SK-N-SH (cell line): ENCODE measurements around the gene CLDN9. TPM values are rescaled to one million over a fixed set of nuclear protein-coding genes. Genes with fewer than 3 reads are reported as not detected.
A peak's percentile ranks its signal among the peaks of the same experiment; 100 is the strongest.

Experiments
- CTCF ChIA-PET: fragments of 300-600, 350-600 bp; formaldehyde crosslinking; extraction: SDS; loops from one replicate; lab custom pipeline; 2021; lab: Yijun Ruan, JAX
- POLR2A ChIA-PET: fragments of 350-600 bp; sonication (Branson Sonifier 250); formaldehyde crosslinking; extraction: SDS; loops from one replicate; lab custom pipeline; 2020; ENCODE audit warnings: antibody characterized with exemption, inconsistent platforms; lab: Yijun Ruan, JAX
- DNase-seq: peaks from one replicate; pipeline ENCODE4 v3.0.0; 2012
- H2AFZ ChIP-seq: fragments of 200-600 bp; sonication (generic); 2 replicates; pipeline ENCODE4 v1.8.1; 2016; ENCODE audit warnings: antibody characterized with exemption, mild to moderate bottlenecking, low read depth
- H3F3A ChIP-seq: fragments of 200-600 bp; sonication (generic); replicated peaks from 2 replicates; pipeline ENCODE3; 2016; ENCODE audit warnings: antibody characterized with exemption, mild to moderate bottlenecking; ENCODE audit not compliant: insufficient read depth
- H3K27ac ChIP-seq, 2 experiments: fragments of 200-500 bp in 1 of 2; fragments of 200-600 bp in 1 of 2; sonication (Bioruptor generic) in 1 of 2; sonication (generic), shearing (Covaris generic) in 1 of 2; 2 replicates each; pipeline versions ENCODE4 v1.5.1 to v1.6.1; 2014 to 2016; ENCODE audit warnings: low read depth in 2 of 2, inconsistent platforms in 1 of 2, low read length in 1 of 2, mild to moderate bottlenecking in 1 of 2, mixed read lengths in 1 of 2
- H3K27me3 ChIP-seq: fragments of 200-600 bp; sonication (generic), shearing (Covaris generic); 2 replicates; pipeline ENCODE4 v1.6.1; 2016; ENCODE audit warnings: mixed run types; ENCODE audit not compliant: insufficient read depth
- H3K36me3 ChIP-seq, 2 experiments: fragments of 200-500 bp in 1 of 2; fragments of 200-600 bp in 1 of 2; sonication (Bioruptor generic) in 1 of 2; sonication (generic) in 1 of 2; replicated peaks in 1 of 2; 2 replicates each; pipeline versions ENCODE3 to v1.5.1; 2014 to 2016; ENCODE audit warnings: low read length in 1 of 2, mild to moderate bottlenecking in 1 of 2; ENCODE audit not compliant: insufficient read depth in 2 of 2, control insufficient read depth in 1 of 2
- H3K4me1 ChIP-seq, 2 experiments: fragments of 200-500 bp in 1 of 2; fragments of 200-600 bp in 1 of 2; sonication (Bioruptor generic) in 1 of 2; sonication (generic), shearing (Covaris generic) in 1 of 2; 2 replicates each; pipeline versions ENCODE4 v1.5.1 to v1.6.1; 2014 to 2016; ENCODE audit warnings: low read depth in 1 of 2, low read length in 1 of 2, mixed run types in 1 of 2; ENCODE audit not compliant: insufficient read depth in 2 of 2, control insufficient read depth in 1 of 2
- H3K4me2 ChIP-seq: fragments of 200-600 bp; sonication (generic), shearing (Covaris generic); 2 replicates; pipeline ENCODE4 v1.6.1; 2017; ENCODE audit warnings: mixed run types
- H3K4me3 ChIP-seq, 2 experiments: fragments of 200-500 bp in 1 of 2; fragments of 200-600 bp in 1 of 2; sonication (Bioruptor generic) in 1 of 2; sonication (generic), shearing (Covaris generic) in 1 of 2; 2 replicates each; pipeline versions ENCODE4 v1.5.1 to v1.8.1; 2014 to 2016; ENCODE audit warnings: low read depth in 2 of 2, inconsistent platforms in 1 of 2, low read length in 1 of 2, mild to moderate bottlenecking in 1 of 2, mixed read lengths in 1 of 2, moderate library complexity in 1 of 2
- H3K79me2 ChIP-seq: fragments of 200-600 bp; sonication (generic); 2 replicates; pipeline ENCODE4 v1.8.1; 2017; ENCODE audit warnings: mild to moderate bottlenecking; ENCODE audit not compliant: insufficient read depth
- H3K9ac ChIP-seq: fragments of 200-600 bp; sonication (generic); 2 replicates; pipeline ENCODE4 v1.6.1; 2017; ENCODE audit warnings: mixed run types
- H3K9me2 ChIP-seq: fragments of 200-600 bp; sonication (generic); 2 replicates; pipeline ENCODE4 v1.6.1; 2017; ENCODE audit warnings: mixed run types
- H3K9me3 ChIP-seq: fragments of 200-600 bp; sonication (generic); 2 replicates; pipeline ENCODE4 v1.6.1; 2017; ENCODE audit warnings: mixed run types, mild to moderate bottlenecking, moderate library complexity
- H4K20me1 ChIP-seq: fragments of 200-600 bp; sonication (generic); 2 replicates; pipeline ENCODE4 v1.6.1; 2017; ENCODE audit warnings: mild to moderate bottlenecking, mixed run types; ENCODE audit not compliant: insufficient read depth
- CHD2 ChIP-seq: fragments of 150-350 bp; IDR thresholded peaks from 2 replicates; pipeline ENCODE4 v1.6.1; 2018; ENCODE audit warnings: low read length; ENCODE audit not compliant: partially characterized antibody
- ELF1 ChIP-seq: IDR thresholded peaks from 2 replicates; pipeline ENCODE4 v1.4.0; 2012
- FOSL2 ChIP-seq: IDR thresholded peaks from 2 replicates; pipeline ENCODE4 v1.4.0; 2012; ENCODE audit warnings: low read depth, mild to moderate bottlenecking, moderate library complexity, borderline replicate concordance
- FOXJ3 ChIP-seq: sonication (generic); formaldehyde crosslinking; IDR thresholded peaks from 2 replicates; pipeline ENCODE4 v1.5.1; 2020; ENCODE audit warnings: mild to moderate bottlenecking, missing genetic modification reagents
- JUND ChIP-seq: IDR thresholded peaks from 2 replicates; pipeline ENCODE4 v1.4.0; 2012
- MAX ChIP-seq: IDR thresholded peaks from 2 replicates; pipeline ENCODE4 v1.4.0; 2012; ENCODE audit warnings: low read depth
- MXI1 ChIP-seq: IDR thresholded peaks from 2 replicates; pipeline ENCODE4 v1.6.1; 2012; ENCODE audit warnings: mild to moderate bottlenecking, low read depth, low read length, improper control_type of control experiment
- NFIC ChIP-seq: IDR thresholded peaks from 2 replicates; pipeline ENCODE4 v1.4.0; 2012; ENCODE audit warnings: borderline replicate concordance
- NRF1 ChIP-seq: IDR thresholded peaks from 2 replicates; pipeline ENCODE4 v1.6.1; 2012; ENCODE audit warnings: low read depth, mild to moderate bottlenecking, low read length
- PBX3 ChIP-seq: IDR thresholded peaks from 2 replicates; pipeline ENCODE4; 2012
- REST ChIP-seq: IDR thresholded peaks from 2 replicates; pipeline ENCODE4 v1.6.1; 2012; ENCODE audit warnings: mild to moderate bottlenecking, low read depth, low read length, moderate library complexity
- RFX5 ChIP-seq: IDR thresholded peaks from 2 replicates; pipeline ENCODE4 v1.6.1; 2012; ENCODE audit warnings: mild to moderate bottlenecking, improper control_type of control experiment, low read length
- RXRA ChIP-seq: IDR thresholded peaks from 2 replicates; pipeline ENCODE4 v1.4.0; 2012; ENCODE audit warnings: low read depth, mild to moderate bottlenecking, borderline replicate concordance
- SMC3 ChIP-seq: IDR thresholded peaks from 2 replicates; pipeline ENCODE4 v1.6.1; 2012; ENCODE audit warnings: low read depth, low read length, improper control_type of control experiment
- TAF1 ChIP-seq: IDR thresholded peaks from 2 replicates; pipeline ENCODE4 v1.6.1; 2012; ENCODE audit warnings: low read depth, mild to moderate bottlenecking, low read length, moderate library complexity, borderline replicate concordance
- TEAD4 ChIP-seq: IDR thresholded peaks from 2 replicates; pipeline ENCODE4 v1.4.0; 2012; ENCODE audit warnings: mild to moderate bottlenecking, borderline replicate concordance; ENCODE audit not compliant: insufficient read depth
- USF1 ChIP-seq: IDR thresholded peaks from 2 replicates; pipeline ENCODE4 v1.4.0; 2012; ENCODE audit warnings: low read depth, borderline replicate concordance
- ZBTB33 ChIP-seq: IDR thresholded peaks from 2 replicates; pipeline ENCODE4 v1.4.0; 2012; ENCODE audit warnings: low read depth, borderline replicate concordance
- WGBS: methylation state at CpG from one replicate; pipeline ENCODE4 v1.1.6; 2017; ENCODE audit warnings: low lambda C conversion rate; 5-methylcytosine and 5-hydroxymethylcytosine counted together
- polyA plus RNA-seq, 3 experiments: library from polyadenylated mRNA; depleted of rRNA; stranded (reverse); fragments of >200 nt; gene quantifications; 2 replicates each; pipeline ENCODE4 v1.2.3, GENCODE V29; 2012

The CLDN9 gene
- polyA plus RNA-seq, 1 of the 3 experiments (the other 2 are of a cell fraction), result 0.08 TPM

GRCh38 chr16:3023669-3024478 is 11.2 kb downstream of the CLDN9 start, which contains the start of the genes HCFC1R1 and THOC6 (continued):
- TF ChIP-seq JUND (peak; percentile 70; the same call in 1 of the 2 replicates), ELF1 (peak; percentile 71), NRF1 (peak; percentile 63), NFIC (no peak; the same call in 1 of the 2 replicates), CHD2 (peak; percentile 98), RFX5 (no peak), MAX (peak; percentile 82; the same call in 1 of the 2 replicates)

- Histone ChIP-seq H3F3A (peaks cover 56% of the 10 kb centered on the region), H3K4me3 (no peak overlapping the region), H2AFZ (no peak overlapping the region), H3K9me2 (no peaks in the 10 kb centered on the region), H4K20me1 (peaks cover 20% of the 10 kb centered on the region), H3K4me2 (no peak overlapping the region), H3K9me3 (no peaks in the 10 kb centered on the region), H3K27ac (no peak overlapping the region), H3K27me3 (no peaks in the 10 kb centered on the region), H3K36me3 (peaks cover 21 to 26% of the 10 kb centered on the region in 2 experiments), H3K79me2 (peaks cover 10% of the 10 kb centered on the region; the same call in 1 of the 2 replicates), H3K9ac (no peak overlapping the region), H3K4me1 (peaks cover 8 to 27% of the 10 kb centered on the region in 2 experiments; a peak in 3 of 4 replicates)
- DNase-seq, result no peak
- 91% methylated on average over 17 of the region's 18 CpGs for WGBS
- TF ChIP-seq RXRA (no peak), FOXJ3 (no peak), USF1 (no peak), ZBTB33 (no peak), SMC3 (no peak), PBX3 (no peak), RFX5 (no peak), REST (no peak), MAX (no peak), TEAD4 (no peak), MXI1 (no peak), TAF1 (no peak), FOSL2 (no peak)
- POLR2A ChIA-PET, result interaction anchor here (0.7 kb wide), 1 partner anchor 109 kb away, joined by 3 read pairs; the partner anchor contains the start of gene ZNF213
- CTCF ChIA-PET, result no interaction called here
These were observed 12.6 kb downstream of the CLDN9 start for GRCh38 chr16:3025032-3026002.
